TTC549 (cell line): ENCODE data around the gene CPSF6.
A peak's percentile ranks its signal among the peaks of the same experiment; 100 is the strongest.
"Not testable (repeated sequence)": the region's sequence is repeated elsewhere in the genome, so short reads cannot be mapped to it uniquely, and the experiment has no call there.

Experiments
- FAIRE-seq: peaks from 2 replicates; lab custom pipeline; 2012; peaks lifted over from hg19 to GRCh38; lab: Jason Lieb, UNC

The CPSF6 gene

GRCh38 chr12:69239352-69239921, at the start of gene CPSF6:
Gene CPSF6 (plus strand): TSS chr12:69239569. CDS start chr12:69239647, 78 bp downstream.
- no peak for FAIRE-seq

GRCh38 chr12:69196302-69197288, 42.8 kb upstream of the CPSF6 start:
- no peak for FAIRE-seq

GRCh38 chr12:69199976-69200375, 39.4 kb upstream of the CPSF6 start:
- FAIRE-seq: not testable (repeated sequence)

- FAIRE-seq: no peak
These were observed 35.2 kb upstream of the CPSF6 start for GRCh38 chr12:69204191-69204590.

GRCh38 chr12:69210661-69211060, 28.7 kb upstream of the CPSF6 start:
- no peak for FAIRE-seq

- FAIRE-seq: no peak
These were observed 28.2 kb upstream of the CPSF6 start for GRCh38 chr12:69211160-69211559.

GRCh38 chr12:69214169-69214568, 25.2 kb upstream of the CPSF6 start:
- no peak for FAIRE-seq

- no peak for FAIRE-seq
These were observed 14.0 kb upstream of the CPSF6 start for GRCh38 chr12:69225251-69225910.

- FAIRE-seq: no peak
These were observed 7.9 kb upstream of the CPSF6 start for GRCh38 chr12:69231479-69231878.

GRCh38 chr12:69238589-69239351, 599 bp upstream of the CPSF6 start:
- no peak for FAIRE-seq

- FAIRE-seq: no peak
These were observed 707 bp downstream of the CPSF6 start for GRCh38 chr12:69239922-69240630.

- FAIRE-seq: no peak
These were observed 1.2 kb downstream of the CPSF6 start for GRCh38 chr12:69240631-69240995.

- no peak for FAIRE-seq
These were observed 2.2 kb downstream of the CPSF6 start for GRCh38 chr12:69241438-69242092.

- no peak for FAIRE-seq
These were observed 4.0 kb downstream of the CPSF6 start for GRCh38 chr12:69243099-69244084.

GRCh38 chr12:69247268-69248018, 8.1 kb downstream of the CPSF6 start:
- no peak for FAIRE-seq

GRCh38 chr12:69252033-69252432, 12.7 kb downstream of the CPSF6 start:
- FAIRE-seq: no peak

GRCh38 chr12:69254046-69254445, 14.7 kb downstream of the CPSF6 start:
- FAIRE-seq: peak; percentile 85

GRCh38 chr12:69254862-69255261, 15.5 kb downstream of the CPSF6 start:
- FAIRE-seq: no peak

- no peak for FAIRE-seq
These were observed 19.3 kb downstream of the CPSF6 start for GRCh38 chr12:69258655-69259054.
